HG02943 (cell line): ENCODE results near the gene SPATS2.

Experiments
- ATAC-seq: cut with Tn5 transposase; IDR thresholded peaks from one replicate; pipeline ENCODE4 v1.9.1; 2021; ENCODE audit warnings: mild to moderate bottlenecking, low read depth, moderate library complexity; ENCODE audit not compliant: unreplicated experiment

The SPATS2 gene

GRCh38 chr12:49548822-49549648, 181.8 kb downstream of the SPATS2 start:
- ATAC-seq = no peak

GRCh38 chr12:49549735-49550692, 182.8 kb downstream of the SPATS2 start:
- no peak for ATAC-seq

DNA sequence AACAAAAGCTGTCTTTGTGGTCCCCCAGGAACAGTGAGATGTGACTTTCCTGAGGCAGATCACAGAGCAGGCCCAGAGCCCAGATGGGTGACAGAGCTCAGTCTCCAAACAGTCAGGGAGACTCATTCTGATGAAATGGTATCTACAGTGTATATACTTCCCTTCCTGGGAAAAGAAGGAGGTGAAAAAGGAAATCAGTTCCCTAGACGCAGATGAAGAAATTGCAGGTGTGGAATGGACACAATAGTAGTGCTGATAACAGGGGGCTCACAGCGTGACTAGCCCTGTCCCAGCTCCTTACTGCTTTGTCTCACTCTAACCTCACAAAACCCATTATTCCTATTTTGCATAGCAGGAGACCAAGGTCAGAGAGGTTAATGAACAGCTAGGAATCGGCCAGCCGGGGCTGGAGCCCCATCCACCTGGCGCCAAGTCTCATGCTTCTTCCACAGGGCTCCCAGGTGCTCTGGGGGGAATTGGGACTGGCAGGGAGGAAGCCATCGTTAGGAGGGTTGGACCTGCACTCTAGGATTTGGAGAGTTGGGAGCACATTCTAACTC, 183.5 kb downstream of the SPATS2 start:
- no peak for ATAC-seq

GRCh38 chr12:49552014-49552413, 184.8 kb downstream of the SPATS2 start:
- no peak for ATAC-seq

- no peak for ATAC-seq
Observed at GRCh38 chr12:49552425-49552824, 185.2 kb downstream of the SPATS2 start.

- ATAC-seq = no peak
Observed at GRCh38 chr12:49552899-49553298, 185.6 kb downstream of the SPATS2 start.

GRCh38 chr12:49553512-49554088, 186.3 kb downstream of the SPATS2 start:
- ATAC-seq = no peak

DNA sequence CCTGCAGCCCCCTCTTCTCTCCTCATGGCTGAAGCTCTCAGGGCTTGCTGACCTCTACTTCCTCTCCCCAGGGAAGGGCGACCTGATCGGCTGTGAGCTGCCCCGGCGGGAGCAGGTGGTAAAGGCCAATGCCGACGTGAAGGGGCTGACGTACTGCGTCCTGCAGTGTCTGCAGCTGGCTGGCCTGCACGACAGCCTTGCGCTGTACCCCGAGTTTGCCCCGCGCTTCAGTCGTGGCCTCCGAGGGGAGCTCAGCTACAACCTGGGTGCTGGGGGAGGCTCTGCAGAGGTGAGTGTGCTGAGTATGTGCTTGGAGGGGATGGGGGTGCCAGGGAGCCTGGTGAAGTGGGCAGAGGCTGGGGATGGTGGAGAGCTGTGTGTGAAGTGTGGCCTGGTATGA, 187.0 kb downstream of the SPATS2 start:
- no peak for ATAC-seq

GRCh38 chr12:49555631-49556390, 188.5 kb downstream of the SPATS2 start:
- no peak for ATAC-seq

DNA sequence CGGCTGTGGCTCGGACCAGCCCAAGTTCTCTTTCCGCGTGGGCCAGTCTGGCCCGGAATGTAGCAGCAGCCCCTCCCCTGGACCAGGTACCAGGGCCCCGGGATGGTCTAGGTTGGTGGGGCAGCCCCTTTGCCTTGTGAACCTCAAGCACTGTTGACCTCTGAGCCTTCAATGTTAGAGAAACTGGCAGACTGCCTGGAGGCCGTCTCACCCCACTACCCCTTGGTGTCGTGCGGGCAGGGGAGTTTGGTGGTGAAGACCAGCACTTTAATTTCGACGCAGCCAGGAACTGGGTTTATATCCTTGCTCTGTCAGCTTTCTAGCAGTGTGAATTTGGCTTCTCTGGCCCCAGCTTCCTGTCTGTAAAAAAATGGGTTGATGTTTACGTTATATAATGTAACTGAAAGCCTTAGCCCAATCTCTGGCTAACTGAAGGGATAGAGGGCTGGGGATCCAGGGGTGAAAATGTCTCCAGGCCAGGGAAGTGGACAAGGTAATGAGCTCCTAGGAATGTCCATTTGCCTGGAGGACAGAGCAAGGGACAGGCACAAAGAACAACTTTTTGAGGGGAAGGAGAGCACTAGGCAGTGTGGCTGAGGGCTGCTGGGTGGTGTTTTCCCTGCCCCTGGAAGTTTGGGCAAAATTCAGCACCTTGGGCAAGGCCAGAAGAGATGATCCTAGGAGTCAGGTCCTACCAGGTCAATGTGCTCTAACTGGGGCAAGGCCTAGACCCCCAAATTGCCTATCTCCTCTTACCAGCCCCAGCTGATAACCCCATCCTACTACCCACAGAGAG, 189.3 kb downstream of the SPATS2 start:
- no peak for ATAC-seq

- ATAC-seq = no peak
Observed at GRCh38 chr12:49557187-49557916, 190.1 kb downstream of the SPATS2 start.

- ATAC-seq = no peak
Observed at GRCh38 chr12:49557917-49558215, 190.6 kb downstream of the SPATS2 start.

DNA sequence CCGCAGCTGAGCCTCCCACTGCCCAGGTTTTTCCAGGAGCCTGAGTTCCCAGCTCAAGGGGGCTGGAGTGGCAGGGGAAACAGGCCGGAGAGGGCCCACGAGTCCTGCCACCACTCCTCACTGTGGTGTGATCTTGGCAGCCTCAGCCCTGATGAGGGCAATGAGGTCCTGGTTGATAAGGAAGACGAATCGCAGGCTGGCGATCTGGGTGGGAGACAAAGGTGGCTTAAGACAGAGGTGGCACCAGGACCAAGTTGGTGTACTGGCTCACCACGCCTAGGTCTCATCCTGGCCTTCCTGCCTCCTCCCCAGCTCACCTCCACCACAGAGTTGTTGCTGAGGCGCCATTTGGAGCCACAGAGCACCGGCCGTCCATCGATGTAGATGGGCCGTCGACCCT, 191.3 kb downstream of the SPATS2 start:
- no peak for ATAC-seq

GRCh38 chr12:49559011-49559675, 191.9 kb downstream of the SPATS2 start:
- ATAC-seq = no peak

GRCh38 chr12:49560695-49561094, 193.4 kb downstream of the SPATS2 start:
- no peak for ATAC-seq

DNA sequence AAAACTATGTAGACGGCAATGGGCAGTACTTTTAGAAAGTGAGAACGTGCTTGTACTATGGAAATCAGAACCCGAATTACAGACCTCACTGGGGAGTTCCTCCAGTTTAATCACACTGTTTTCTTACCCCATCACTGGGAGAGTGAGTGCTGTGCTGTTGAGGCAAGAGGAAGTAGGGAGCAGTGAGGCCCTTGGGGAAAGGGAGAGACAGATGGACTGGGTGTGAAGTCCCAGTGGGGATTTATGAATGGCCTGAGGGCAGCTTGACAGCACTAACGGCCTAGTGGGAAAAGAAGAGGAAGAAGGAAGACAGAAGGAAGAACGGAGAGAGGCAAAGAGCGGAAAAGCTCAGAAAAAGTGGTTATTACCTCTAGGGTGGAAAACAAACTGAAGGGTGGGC, 195.0 kb downstream of the SPATS2 start:
- no peak for ATAC-seq

DNA sequence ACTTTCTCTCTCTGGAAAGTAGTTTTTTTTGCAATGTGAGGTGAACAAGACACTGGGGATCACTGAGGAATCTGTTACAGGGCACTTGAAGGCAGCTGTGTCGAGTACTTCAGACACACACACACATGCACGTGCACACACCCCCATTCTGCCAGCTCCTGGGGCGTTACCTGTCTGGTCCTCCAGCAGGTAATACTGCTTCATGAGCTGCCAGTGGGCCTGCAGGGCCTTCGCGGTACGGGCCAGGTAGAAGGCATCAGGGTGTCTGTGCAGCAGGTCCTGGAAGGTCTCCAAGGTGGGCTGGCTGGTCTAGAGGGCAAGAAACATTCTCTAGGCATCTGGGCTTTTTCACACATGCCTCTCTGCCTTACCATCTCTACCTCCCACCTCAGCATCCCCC, 195.6 kb downstream of the SPATS2 start:
- no peak for ATAC-seq

DNA sequence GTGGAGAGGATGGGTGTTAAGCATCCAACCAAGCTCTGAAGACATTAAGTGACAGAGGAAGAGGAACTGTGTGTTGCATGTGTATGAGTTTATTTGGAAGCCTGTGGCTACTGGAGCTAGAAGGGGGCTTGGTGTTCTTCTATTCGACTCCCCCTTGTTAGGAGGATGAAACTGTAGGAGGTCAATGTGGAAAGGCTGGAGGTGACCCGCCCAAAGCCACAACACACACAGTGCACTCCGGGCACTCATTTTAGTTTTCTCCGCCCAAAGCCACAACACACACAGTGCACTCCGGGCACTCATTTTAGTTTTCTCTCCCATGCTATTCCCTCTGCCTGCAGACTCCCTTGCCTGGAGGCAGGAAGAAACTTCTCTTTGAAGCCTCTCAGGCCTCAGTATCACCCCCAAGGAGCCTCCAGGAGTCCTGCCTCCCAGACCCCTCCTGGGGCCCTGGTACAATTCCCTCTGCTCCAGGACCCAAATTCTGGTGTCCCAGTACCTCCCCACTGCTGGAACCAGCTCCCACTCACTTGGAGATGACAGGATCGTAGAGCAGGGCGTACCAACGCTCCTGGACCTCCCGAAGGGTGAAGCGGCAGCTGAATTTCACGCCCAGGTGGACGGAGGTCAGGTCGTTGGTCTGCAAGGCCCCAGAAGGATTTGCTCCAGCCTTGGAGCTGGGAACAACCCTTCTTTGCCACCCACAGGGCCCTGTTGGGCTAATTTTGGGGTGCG, 196.9 kb downstream of the SPATS2 start:
- no peak for ATAC-seq
